GM19240 (cell line): ENCODE data around the gene FBXO46.
"Not testable (repeated sequence)": the region's sequence is repeated elsewhere in the genome, so short reads cannot be mapped to it uniquely, and the experiment has no call there.

ENCODE experiments used
- DNase-seq: peaks from one replicate; pipeline ENCODE4 v3.0.0; 2011; ENCODE audit warnings: low spot score; ENCODE audit not compliant: insufficient read length

Gene FBXO46

GRCh38 chr19:45728683-45729082 lies 2.0 kb downstream of the FBXO46 start:
- DNase-seq: not testable (repeated sequence)

GRCh38 chr19:45720065-45720464 lies 10.6 kb downstream of the FBXO46 start:
- not testable (repeated sequence) for DNase-seq

GRCh38 chr19:45717983-45718650 lies 12.6 kb downstream of the FBXO46 start:
- no peak for DNase-seq

DNA sequence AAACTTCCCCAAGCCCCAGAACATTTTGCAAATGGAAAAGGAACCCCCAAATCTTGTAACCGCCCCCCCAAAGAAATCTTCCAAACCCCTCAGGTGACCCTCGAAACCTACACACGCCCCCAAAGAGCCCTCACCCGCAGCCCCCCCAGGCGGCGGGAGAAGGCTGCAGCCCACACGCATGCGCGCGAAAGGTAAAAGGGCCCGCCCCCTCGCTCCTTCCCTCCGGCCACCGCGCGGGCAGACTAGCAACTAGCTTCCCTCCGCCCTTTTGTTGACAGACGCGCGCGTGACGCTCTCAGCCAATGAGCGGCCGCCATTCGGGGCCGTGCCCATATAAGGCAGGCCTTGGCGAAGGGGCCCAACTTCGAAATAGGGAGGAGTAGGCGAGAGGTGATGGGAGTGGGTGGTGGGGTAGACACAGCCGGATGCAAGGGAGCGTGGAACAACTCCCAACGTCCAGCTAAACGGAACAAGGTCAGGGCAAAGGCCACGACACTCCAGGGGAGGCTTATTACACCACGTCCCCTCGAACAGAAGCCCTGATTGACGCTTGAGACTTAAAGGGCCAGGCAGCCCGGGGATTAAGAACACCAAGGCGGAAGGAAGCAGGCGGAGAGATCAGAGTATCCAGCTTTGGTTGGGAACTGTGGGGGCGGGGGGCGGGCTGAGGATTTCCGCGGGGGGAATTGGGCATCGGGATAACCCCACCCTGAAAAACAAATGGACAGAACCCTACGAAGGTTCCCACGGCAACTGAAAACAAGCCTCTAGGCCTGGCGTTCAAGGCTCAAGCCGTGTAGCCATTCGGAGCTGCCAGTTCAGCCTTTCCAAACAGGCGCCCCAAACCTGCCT lies 13.3 kb downstream of the FBXO46 start:
- DNase-seq: peak; percentile 99

DNA sequence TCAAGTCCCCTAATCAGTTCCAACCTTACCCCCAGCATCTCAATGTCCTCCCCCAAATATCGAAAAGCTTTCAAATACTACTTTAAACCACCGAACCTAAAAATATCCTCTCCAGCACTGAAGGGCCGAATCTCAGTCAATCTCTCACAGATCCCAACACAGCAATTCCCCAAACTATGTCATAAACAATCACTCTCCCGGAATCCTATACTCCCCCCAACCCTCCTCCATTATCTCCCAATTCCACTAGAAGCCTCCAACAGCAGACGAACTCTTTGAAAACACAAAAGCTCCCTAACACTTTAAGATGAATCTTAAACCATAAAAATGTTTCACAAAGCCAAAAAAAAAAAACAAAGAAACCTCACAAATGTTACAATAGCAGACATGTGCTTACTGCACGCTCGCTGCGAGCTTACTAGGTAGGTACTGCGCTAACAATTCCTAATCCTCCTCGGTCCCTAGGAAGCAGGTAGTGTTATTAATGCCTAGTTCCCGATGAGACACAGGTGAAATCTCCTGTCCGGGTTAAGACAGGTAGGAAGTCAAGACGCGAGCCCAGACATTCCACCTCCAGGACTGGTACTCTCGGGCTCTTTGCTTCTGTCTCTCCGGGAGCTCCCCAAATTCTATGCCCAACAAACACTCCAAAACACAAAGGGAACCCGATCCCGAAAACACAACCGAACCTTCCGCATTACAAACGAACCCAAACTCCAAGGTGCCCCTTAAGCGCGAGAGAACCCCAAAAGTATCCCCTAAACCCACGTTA lies 14.2 kb downstream of the FBXO46 start:
- no peak for DNase-seq

GRCh38 chr19:45715139-45715538 lies 15.6 kb downstream of the FBXO46 start:
- no peak for DNase-seq

DNA sequence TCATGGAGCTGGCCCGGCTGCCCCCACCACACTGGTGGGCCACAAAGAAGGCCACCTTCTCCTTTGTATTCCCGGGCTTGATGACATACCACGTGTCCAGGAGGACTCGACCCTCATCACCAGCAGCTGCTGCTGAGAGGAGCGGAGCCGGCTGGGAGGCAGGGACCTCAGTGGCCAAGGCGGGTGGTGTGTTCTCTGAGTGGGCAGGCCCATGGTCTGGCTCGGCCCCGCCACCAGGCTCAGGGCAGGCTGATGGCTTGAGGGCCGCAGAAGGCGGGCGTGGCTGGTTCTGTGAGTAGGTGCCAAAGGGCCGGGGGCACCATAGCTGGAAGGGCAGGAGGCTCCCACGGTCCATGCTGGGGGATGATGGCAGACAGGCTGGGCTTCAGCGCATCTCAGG lies 17.6 kb downstream of the FBXO46 start:
- no peak for DNase-seq

DNA sequence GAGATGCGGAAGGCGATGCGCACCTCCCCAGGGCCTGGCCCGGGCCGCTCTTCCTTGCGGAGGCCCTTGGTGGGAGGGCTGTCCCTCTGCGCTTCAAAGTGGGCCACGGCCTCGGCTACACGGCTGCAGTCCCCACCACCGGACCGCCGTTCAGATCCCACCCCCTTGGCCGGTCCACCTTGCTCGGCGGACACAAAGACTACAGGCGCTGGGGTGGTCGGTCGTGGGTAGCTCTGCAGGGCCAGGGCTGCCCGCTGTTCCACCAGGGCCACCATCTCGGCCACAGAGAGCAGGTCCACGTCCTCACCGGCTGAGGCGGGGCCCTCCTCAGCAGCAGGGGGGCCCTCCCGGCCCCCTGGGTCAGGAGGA lies 18.0 kb downstream of the FBXO46 start:
- DNase-seq: no peak

GRCh38 chr19:45711851-45712698 lies 18.6 kb downstream of the FBXO46 start:
- no peak for DNase-seq

DNA sequence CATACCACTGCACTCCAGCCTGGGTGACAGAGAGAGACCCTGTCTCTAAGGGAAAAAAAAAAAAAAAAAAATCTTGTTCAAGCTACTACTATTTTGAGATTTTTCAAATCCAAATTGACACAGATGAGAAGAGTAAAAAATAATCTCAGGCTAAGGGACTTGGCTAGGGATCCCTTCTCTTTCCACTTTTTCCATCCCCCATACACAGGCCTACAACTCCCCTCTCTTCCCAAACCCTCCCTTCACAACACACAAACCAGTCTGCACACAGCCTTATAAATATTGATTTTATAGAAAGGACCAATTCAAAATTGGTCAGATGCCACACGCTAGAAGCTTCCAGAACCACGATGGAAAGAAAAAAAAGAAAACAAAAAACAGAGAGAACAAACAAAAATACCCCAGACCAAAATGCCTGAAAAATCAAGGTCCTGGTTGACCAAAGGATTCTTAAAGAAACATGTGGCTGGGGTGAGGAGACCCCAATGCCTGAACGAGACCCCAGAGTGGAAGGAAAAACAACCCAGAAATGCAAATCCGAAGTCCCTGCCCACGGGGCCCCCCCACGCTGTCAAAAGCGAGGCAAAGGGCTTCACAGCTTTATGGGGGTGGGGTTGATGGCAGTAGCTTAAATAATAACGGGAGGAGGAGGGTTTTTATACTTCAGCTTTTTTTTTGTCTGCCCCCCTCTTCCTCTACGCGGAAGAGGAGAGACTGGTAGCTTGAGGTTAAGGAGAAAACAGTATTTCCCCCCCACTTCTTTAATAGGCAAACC lies 20.2 kb downstream of the FBXO46 start:
- DNase-seq: no peak

GRCh38 chr19:45705710-45706415 lies 24.8 kb downstream of the FBXO46 start:
- no peak for DNase-seq

GRCh38 chr19:45705115-45705514 lies 25.6 kb downstream of the FBXO46 start:
- DNase-seq: no peak

GRCh38 chr19:45701676-45702075 lies 29.0 kb downstream of the FBXO46 start:
- DNase-seq: no peak

- peak; percentile 58 for DNase-seq
Measured at GRCh38 chr19:45693106-45693788, 37.4 kb downstream of the FBXO46 start.

DNA sequence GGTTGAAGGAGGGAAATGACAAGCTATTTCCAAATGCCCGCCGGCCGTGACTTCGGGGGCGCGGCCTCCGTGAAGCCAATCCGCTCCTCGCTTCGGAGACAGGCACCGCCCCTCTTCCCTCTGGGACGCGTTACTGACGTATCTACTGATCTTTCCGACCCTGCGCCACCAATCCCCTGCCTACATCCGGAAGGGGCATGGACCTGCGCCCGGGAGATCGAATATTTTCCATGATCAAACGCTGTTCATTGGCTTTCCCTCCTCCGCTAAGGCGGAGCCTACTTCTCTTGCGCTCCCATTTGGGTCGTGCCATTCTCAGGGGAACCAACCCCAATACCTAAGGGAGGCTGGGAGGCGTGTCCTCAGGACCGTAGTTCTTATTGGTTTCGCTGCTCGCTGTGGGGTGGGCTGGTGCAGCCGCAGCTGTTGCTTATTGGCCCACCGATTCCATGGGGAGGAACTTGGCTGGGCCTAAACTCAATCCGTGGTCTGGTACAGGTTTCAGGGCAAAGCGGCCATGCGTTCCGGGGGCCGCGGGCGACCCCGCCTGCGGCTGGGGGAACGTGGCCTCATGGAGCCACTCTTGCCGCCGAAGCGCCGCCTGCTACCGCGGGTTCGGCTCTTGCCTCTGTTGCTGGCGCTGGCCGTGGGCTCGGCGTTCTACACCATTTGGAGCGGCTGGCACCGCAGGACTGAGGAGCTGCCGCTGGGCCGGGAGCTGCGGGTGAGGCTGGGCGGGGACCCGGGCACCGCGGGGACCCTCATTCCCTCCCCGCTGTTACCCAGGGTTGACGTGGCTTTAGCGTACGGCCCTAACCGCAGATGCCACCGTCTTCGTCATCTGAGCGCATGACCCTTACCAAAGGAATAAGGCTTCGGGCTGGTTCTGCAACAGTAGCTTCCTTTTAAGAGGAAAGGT lies 38.2 kb downstream of the FBXO46 start, which contains the start of gene QPCTL:
TSS of gene QPCTL (plus strand) at position 480 of the 919 bp plus-strand sequence. CDS start at position 518, 38 bp downstream.
- DNase-seq: peak; percentile 88

- DNase-seq: peak; percentile 69
Measured at GRCh38 chr19:45691516-45692186, 39.0 kb downstream of the FBXO46 start, which contains the start of gene SNRPD2. Gene SNRPD2 (minus strand): TSS chr19:45691953. CDS start chr19:45691888, 65 bp downstream.

DNA sequence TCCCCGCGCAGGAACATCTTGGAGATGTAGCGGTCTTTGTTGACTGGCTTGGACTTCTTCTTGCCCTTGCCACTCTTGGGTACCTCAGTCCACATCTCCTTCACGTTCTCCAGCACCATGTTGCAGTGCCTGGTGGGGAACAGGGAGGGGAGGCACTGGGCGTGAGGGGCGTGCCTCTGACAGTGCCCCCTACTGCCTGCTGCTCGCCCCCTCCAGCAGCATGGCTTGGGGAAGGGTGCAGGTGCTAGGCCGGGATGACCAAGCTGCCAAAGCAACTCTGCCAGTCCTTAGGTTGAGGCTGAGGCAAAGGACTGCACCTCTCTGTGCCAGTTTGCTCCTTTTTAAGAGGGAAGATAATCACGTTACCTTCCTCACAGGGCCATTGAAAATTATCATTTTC lies 43.1 kb downstream of the FBXO46 start:
- DNase-seq: no peak
